Mesenchymal stem cell (in vitro differentiated cells and primary cell): ENCODE measurements around the gene GABRR2.

Experiments used
- DNase-seq: peaks from one replicate; pipeline ENCODE4 v3.0.0-alpha.2; 2013
- H2AFZ ChIP-seq: one replicate; pipeline ENCODE4 v1.6.1; 2013; ENCODE audit warnings: low read depth, mild to moderate bottlenecking, control low read depth, inconsistent platforms, low read length, moderate library complexity
- H2AK5ac ChIP-seq: 2 replicates; pipeline ENCODE4 v1.6.1; 2013; ENCODE audit warnings: low read length, moderate library complexity, mild to moderate bottlenecking, inconsistent platforms; ENCODE audit not compliant: severe bottlenecking
- H2BK120ac ChIP-seq: one replicate; pipeline ENCODE4 v1.6.1; 2013; ENCODE audit warnings: low read depth, mild to moderate bottlenecking, inconsistent platforms, low read length, moderate library complexity
- H2BK12ac ChIP-seq, 2 experiments: one replicate each; pipeline ENCODE4 v1.6.1; 2013; ENCODE audit warnings: inconsistent platforms in 2 of 2, low read length in 2 of 2, mild to moderate bottlenecking in 2 of 2, moderate library complexity in 2 of 2, control low read depth in 1 of 2
- H2BK15ac ChIP-seq: one replicate; pipeline ENCODE4 v1.6.1; 2013; ENCODE audit warnings: mild to moderate bottlenecking, low read depth, inconsistent platforms; ENCODE audit not compliant: poor library complexity, severe bottlenecking
- H2BK5ac ChIP-seq: 2 replicates; pipeline ENCODE4 v1.6.1; 2013; ENCODE audit warnings: low read depth, mild to moderate bottlenecking, low read length, control low read depth, inconsistent platforms; ENCODE audit not compliant: poor library complexity, severe bottlenecking
- H3K14ac ChIP-seq, 2 experiments: one replicate each; pipeline ENCODE4 v1.6.1; 2013; ENCODE audit warnings: inconsistent platforms in 2 of 2, low read length in 2 of 2, control low read depth in 1 of 2, mild to moderate bottlenecking in 1 of 2, moderate library complexity in 1 of 2
- H3K18ac ChIP-seq, 2 experiments: one replicate each; pipeline ENCODE4 v1.6.1; 2013; ENCODE audit warnings: inconsistent platforms in 2 of 2, low read length in 2 of 2, control low read depth in 1 of 2, low read depth in 1 of 2, mild to moderate bottlenecking in 1 of 2
- H3K23ac ChIP-seq, 2 experiments: one replicate each; pipeline ENCODE4 v1.6.1; 2013; ENCODE audit warnings: inconsistent platforms in 2 of 2, low read length in 2 of 2, mild to moderate bottlenecking in 2 of 2, moderate library complexity in 2 of 2, control low read depth in 1 of 2
- H3K27ac ChIP-seq: 2 replicates; pipeline ENCODE4 v1.5.1; 2013; ENCODE audit warnings: mild to moderate bottlenecking, moderate library complexity, low read length, control low read depth, inconsistent platforms; ENCODE audit not compliant: poor library complexity, severe bottlenecking
- H3K27me3 ChIP-seq, 2 experiments: 2 replicates each; pipeline versions ENCODE4 v1.6.1 to v1.7.0; 2013; ENCODE audit warnings: low read length in 2 of 2, mild to moderate bottlenecking in 2 of 2, moderate library complexity in 2 of 2, control low read depth in 1 of 2, inconsistent platforms in 1 of 2; ENCODE audit not compliant: control insufficient read depth in 1 of 2, insufficient read depth in 1 of 2
- H3K36me3 ChIP-seq, 2 experiments: 2 replicates each; pipeline versions ENCODE4 v1.6.1 to v1.7.0; 2013; ENCODE audit warnings: low read length in 2 of 2, control low read depth in 1 of 2, inconsistent platforms in 1 of 2, low read depth in 1 of 2, mild to moderate bottlenecking in 1 of 2; ENCODE audit not compliant: insufficient read depth in 2 of 2, control insufficient read depth in 1 of 2
- H3K4ac ChIP-seq, 2 experiments: one replicate each; pipeline ENCODE4 v1.6.1; 2013; ENCODE audit warnings: inconsistent platforms in 2 of 2, low read length in 2 of 2, mild to moderate bottlenecking in 2 of 2, moderate library complexity in 2 of 2, control low read depth in 1 of 2, low read depth in 1 of 2
- H3K4me1 ChIP-seq: 2 replicates; pipeline ENCODE4 v1.6.1; 2013; ENCODE audit warnings: low read depth, low read length, control low read depth; ENCODE audit not compliant: control insufficient read depth, insufficient read depth
- H3K4me2 ChIP-seq: 2 replicates; pipeline ENCODE4 v1.6.1; 2013; ENCODE audit warnings: low read length, mild to moderate bottlenecking, inconsistent platforms; ENCODE audit not compliant: poor library complexity, severe bottlenecking
- H3K4me3 ChIP-seq, 2 experiments: 2 replicates each; pipeline versions ENCODE4 v1.5.1 to v1.7.0; 2013; ENCODE audit warnings: low read length in 2 of 2, mild to moderate bottlenecking in 2 of 2, control low read depth in 1 of 2, low read depth in 1 of 2; ENCODE audit not compliant: insufficient read depth in 1 of 2
- H3K79me1 ChIP-seq: replicated peaks from 2 replicates; pipeline ENCODE4 v1.6.1; 2013; ENCODE audit warnings: mild to moderate bottlenecking, control low read depth, low read length, inconsistent platforms; ENCODE audit not compliant: poor library complexity, severe bottlenecking
- H3K9ac ChIP-seq: 2 replicates; pipeline ENCODE4 v1.7.0; 2013; ENCODE audit warnings: mild to moderate bottlenecking, low read length, moderate library complexity
- H3K9me3 ChIP-seq: 2 replicates; pipeline ENCODE4 v1.7.0; 2013; ENCODE audit warnings: mild to moderate bottlenecking, low read length; ENCODE audit not compliant: control insufficient read depth
- H4K8ac ChIP-seq: one replicate; pipeline ENCODE4 v1.6.1; 2013; ENCODE audit warnings: inconsistent platforms, mild to moderate bottlenecking, low read length, moderate library complexity
- H4K91ac ChIP-seq: one replicate; pipeline ENCODE4 v1.6.1; 2013; ENCODE audit warnings: mild to moderate bottlenecking, low read length, inconsistent platforms
- WGBS: methylation state at CpG from one replicate; pipeline ENCODE4 v1.1.7; 2013; ENCODE audit warnings: mixed read lengths; 5-methylcytosine and 5-hydroxymethylcytosine counted together

GABRR2 gene

GRCh38 chr6:89287351-89288028, 27.6 kb downstream of the GABRR2 start:
- Histone ChIP-seq H3K23ac (no peak overlapping the region), H2AFZ (no peak overlapping the region), H4K91ac (no peak overlapping the region), H3K9ac (no peak overlapping the region), H2AK5ac (no peak overlapping the region), H3K14ac (no peak overlapping the region), H2BK120ac (no peak overlapping the region), H3K36me3 (no peaks in the 10 kb centered on the region), H3K27ac (no peak overlapping the region), H4K8ac (no peak overlapping the region), H3K18ac (no peak overlapping the region), H3K9me3 (no peaks in the 10 kb centered on the region), H3K4ac (no peak overlapping the region), H3K4me3 (no peak overlapping the region), H2BK12ac (no peak overlapping the region), H2BK15ac (no peak overlapping the region), H3K4me2 (no peak overlapping the region), H3K79me1 (no peaks in the 10 kb centered on the region), H3K4me1 (no peaks in the 10 kb centered on the region), H2BK5ac (no peak overlapping the region), H3K27me3 (peaks cover 71 to 81% of the 10 kb centered on the region in 2 experiments)
- 95% methylated on average over 9 of the region's 9 CpGs for WGBS
- no peak for DNase-seq

GRCh38 chr6:89286516-89286915, 28.6 kb downstream of the GABRR2 start:
- no peak overlapping the region for H3K4ac ChIP-seq
- peaks cover 69 to 79% of the 10 kb centered on the region in 2 experiments for H3K27me3 ChIP-seq
- H3K36me3 ChIP-seq = no peaks in the 10 kb centered on the region
- no peaks in the 10 kb centered on the region for H3K9me3 ChIP-seq
- H3K14ac ChIP-seq = no peak overlapping the region
- H2BK120ac ChIP-seq = no peak overlapping the region
- H3K4me3 ChIP-seq = no peak overlapping the region
- H3K4me2 ChIP-seq = no peak overlapping the region
- H4K91ac ChIP-seq = no peak overlapping the region
- no peak overlapping the region for H3K18ac ChIP-seq
- no peak overlapping the region for H4K8ac ChIP-seq
- 77% methylated on average over 5 of the region's 6 CpGs for WGBS
- no peak overlapping the region for H2BK5ac ChIP-seq
- no peak for DNase-seq
- no peak overlapping the region for H2AK5ac ChIP-seq
- no peak overlapping the region for H3K27ac ChIP-seq
- no peak overlapping the region for H2AFZ ChIP-seq
- H2BK12ac ChIP-seq = no peak overlapping the region
- no peak overlapping the region for H2BK15ac ChIP-seq
- H3K9ac ChIP-seq = no peak overlapping the region
- no peaks in the 10 kb centered on the region for H3K4me1 ChIP-seq
- H3K23ac ChIP-seq = no peak overlapping the region
- no peaks in the 10 kb centered on the region for H3K79me1 ChIP-seq

GRCh38 chr6:89284963-89285735, 29.9 kb downstream of the GABRR2 start:
- Histone ChIP-seq H4K8ac (no peak overlapping the region), H3K9me3 (no peaks in the 10 kb centered on the region), H3K27me3 (peaks cover 64 to 72% of the 10 kb centered on the region in 2 experiments), H3K4ac (no peak overlapping the region), H3K79me1 (no peaks in the 10 kb centered on the region), H3K36me3 (no peaks in the 10 kb centered on the region), H3K14ac (no peak overlapping the region), H3K4me2 (no peak overlapping the region), H2AFZ (no peak overlapping the region), H2AK5ac (no peak overlapping the region), H3K27ac (no peak overlapping the region), H3K4me1 (no peaks in the 10 kb centered on the region), H3K4me3 (no peak overlapping the region), H2BK15ac (no peak overlapping the region), H3K23ac (no peak overlapping the region), H2BK120ac (no peak overlapping the region), H3K18ac (no peak overlapping the region), H2BK5ac (no peak overlapping the region), H3K9ac (no peak overlapping the region), H4K91ac (no peak overlapping the region), H2BK12ac (no peak overlapping the region)
- DNase-seq = no peak
- WGBS = 91% methylated on average over 15 of the region's 15 CpGs

GRCh38 chr6:89284081-89284480, 31.0 kb downstream of the GABRR2 start:
- Histone ChIP-seq H2BK15ac (no peak overlapping the region), H3K9ac (no peak overlapping the region), H2AFZ (no peak overlapping the region), H2AK5ac (no peak overlapping the region), H2BK12ac (no peak overlapping the region), H3K27me3 (peaks cover 57 to 65% of the 10 kb centered on the region in 2 experiments), H3K18ac (no peak overlapping the region), H3K9me3 (no peaks in the 10 kb centered on the region), H4K8ac (no peak overlapping the region), H3K14ac (no peak overlapping the region), H2BK120ac (no peak overlapping the region), H3K4me3 (no peak overlapping the region), H3K79me1 (no peaks in the 10 kb centered on the region), H4K91ac (no peak overlapping the region), H3K4ac (no peak overlapping the region), H3K4me1 (no peaks in the 10 kb centered on the region), H3K23ac (no peak overlapping the region), H3K27ac (no peak overlapping the region), H3K4me2 (no peak overlapping the region), H2BK5ac (no peak overlapping the region), H3K36me3 (no peaks in the 10 kb centered on the region)
- DNase-seq = no peak
- WGBS = 94% methylated on average over 1 of the region's 3 CpGs
